ENCODE data around the gene TBC1D1. TPM values are rescaled to one million over a fixed set of nuclear protein-coding genes. Genes with fewer than 3 reads are reported as not detected.
"Not testable (repeated sequence)": the region's sequence is repeated elsewhere in the genome, so short reads cannot be mapped to it uniquely, and the experiment has no call there.

Gene TBC1D1
- total RNA-seq, 3 donors from 2014 or later (not counting 1 experiment from before 2014, with no cell fraction given) = 59.2 to 78.6 (median 68.5) TPM

DNA sequence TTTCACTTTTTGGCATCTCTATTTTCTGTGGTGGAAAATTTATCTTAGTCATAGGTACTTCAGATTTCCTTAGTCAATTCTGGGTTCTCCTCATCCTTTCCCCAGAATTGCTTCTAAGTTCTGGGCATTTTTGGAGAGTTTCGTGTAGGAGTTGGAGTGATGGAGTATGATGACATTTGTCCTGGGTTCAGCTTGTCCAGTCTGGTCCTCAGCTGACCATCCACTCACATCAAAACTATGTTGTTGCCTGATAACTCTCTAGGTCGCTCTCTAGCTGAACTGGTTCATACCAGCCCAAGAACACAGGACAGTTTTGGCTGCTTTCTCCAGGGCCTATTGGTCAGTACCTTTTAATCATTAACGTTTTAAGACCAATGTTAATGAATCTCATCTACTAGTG is 82.6 kb downstream of the TBC1D1 start:
- H3K9me3 ChIP-seq (ENCODE audit: control insufficient read depth, insufficient read depth, low read length) = no peaks in the 10 kb centered on the region
- TF ChIP-seq, protein P1, sequence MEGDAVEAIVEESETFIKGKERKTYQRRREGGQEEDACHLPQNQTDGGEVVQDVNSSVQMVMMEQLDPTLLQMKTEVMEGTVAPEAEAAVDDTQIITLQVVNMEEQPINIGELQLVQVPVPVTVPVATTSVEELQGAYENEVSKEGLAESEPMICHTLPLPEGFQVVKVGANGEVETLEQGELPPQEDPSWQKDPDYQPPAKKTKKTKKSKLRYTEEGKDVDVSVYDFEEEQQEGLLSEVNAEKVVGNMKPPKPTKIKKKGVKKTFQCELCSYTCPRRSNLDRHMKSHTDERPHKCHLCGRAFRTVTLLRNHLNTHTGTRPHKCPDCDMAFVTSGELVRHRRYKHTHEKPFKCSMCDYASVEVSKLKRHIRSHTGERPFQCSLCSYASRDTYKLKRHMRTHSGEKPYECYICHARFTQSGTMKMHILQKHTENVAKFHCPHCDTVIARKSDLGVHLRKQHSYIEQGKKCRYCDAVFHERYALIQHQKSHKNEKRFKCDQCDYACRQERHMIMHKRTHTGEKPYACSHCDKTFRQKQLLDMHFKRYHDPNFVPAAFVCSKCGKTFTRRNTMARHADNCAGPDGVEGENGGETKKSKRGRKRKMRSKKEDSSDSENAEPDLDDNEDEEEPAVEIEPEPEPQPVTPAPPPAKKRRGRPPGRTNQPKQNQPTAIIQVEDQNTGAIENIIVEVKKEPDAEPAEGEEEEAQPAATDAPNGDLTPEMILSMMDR (IDR thresholded peaks at IDR 0.05) = no peak
- Mint-ChIP-seq H3K4me1 (peaks cover 16 to 26% of the 10 kb centered on the region in 2 donors), H3K27me3 (ENCODE audit: low read depth in 2 of 2) (no peaks in the 10 kb centered on the region), H3K9me3 (no peaks in the 10 kb centered on the region), H3K4me3 (no peak overlapping the region), H3K27ac (no peak overlapping the region), H3K36me3 (no peaks in the 10 kb centered on the region)
- no peak for DNase-seq
- ATAC-seq = no peak
- H3K4me3 ChIP-seq (ENCODE audit: low read length) = no peak overlapping the region
- H3K27ac ChIP-seq (ENCODE audit: low read length) = no peak overlapping the region
- intact Hi-C loops (cut with micrococcal nuclease) = loop anchor here (10.0 kb wide), 1 partner anchor 279 kb away; no protein-coding TSS in a partner anchor
- H3K27me3 ChIP-seq (ENCODE audit: control insufficient read depth, insufficient read depth, low read length) = no peaks in the 10 kb centered on the region
- H3K4me1 ChIP-seq (ENCODE audit: control insufficient read depth, insufficient read depth, low read length) = peaks cover 11% of the 10 kb centered on the region
- no peaks in the 10 kb centered on the region for H3K36me3 ChIP-seq (ENCODE audit: control insufficient read depth, insufficient read depth, low read length)
- WGBS (ENCODE audit: insufficient coverage) = 91% methylated on average over 2 of the region's 3 CpGs

GRCh38 chr4:37975321-37975822 is 84.5 kb downstream of the TBC1D1 start:
- H3K27me3 ChIP-seq (ENCODE audit: control insufficient read depth, insufficient read depth, low read length); ATAC-seq; H3K4me3 ChIP-seq (ENCODE audit: low read length); H3K27ac ChIP-seq (ENCODE audit: low read length); DNase-seq; H3K9me3 ChIP-seq (ENCODE audit: control insufficient read depth, insufficient read depth, low read length); H3K36me3 ChIP-seq (ENCODE audit: control insufficient read depth, insufficient read depth, low read length); H3K9me3 Mint-ChIP-seq; H3K27me3 Mint-ChIP-seq (ENCODE audit: low read depth in 2 of 2); H3K36me3 Mint-ChIP-seq: not testable (repeated sequence)
- H3K27ac Mint-ChIP-seq = peak overlapping the region; percentile 8 to 75
- H3K4me1 Mint-ChIP-seq = peaks cover 16 to 30% of the 10 kb centered on the region in 2 donors
- intact Hi-C loops (cut with micrococcal nuclease) = loop anchor here (10.0 kb wide), 1 partner anchor 281 kb away; no protein-coding TSS in a partner anchor
- 93% methylated on average over 10 of the region's 13 CpGs for WGBS (ENCODE audit: insufficient coverage)
- peak overlapping the region; percentile 35 for H3K4me3 Mint-ChIP-seq
- H3K4me1 ChIP-seq (ENCODE audit: control insufficient read depth, insufficient read depth, low read length) = peaks cover 14% of the 10 kb centered on the region

DNA sequence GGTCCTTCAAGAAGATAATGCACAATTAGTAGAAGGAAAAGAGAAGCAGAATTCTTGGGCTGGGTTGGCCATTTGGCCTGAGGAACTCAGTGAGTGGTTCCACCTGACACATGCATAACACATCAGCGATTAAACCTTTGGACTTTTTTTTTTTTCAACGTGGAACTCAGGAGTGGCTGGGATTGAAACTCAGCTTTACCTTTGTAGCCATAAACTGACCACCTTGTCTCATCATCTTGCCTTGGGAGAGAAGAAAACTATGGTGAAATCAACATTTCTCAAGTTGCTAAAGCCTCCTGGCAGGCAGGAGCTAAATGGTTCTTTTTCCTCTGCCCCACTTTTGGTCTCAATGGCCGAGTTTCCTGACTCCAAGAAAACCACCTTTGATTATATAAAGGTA is 85.6 kb downstream of the TBC1D1 start:
- Mint-ChIP-seq H3K9me3 (no peaks in the 10 kb centered on the region), H3K27me3 (ENCODE audit: low read depth in 2 of 2) (no peaks in the 10 kb centered on the region), H3K4me1 (peaks cover 10 to 27% of the 10 kb centered on the region in 2 donors), H3K4me3 (peak overlapping the region; percentile 78), H3K27ac (peak overlapping the region; percentile 73 to 75), H3K36me3 (no peaks in the 10 kb centered on the region)
- TF ChIP-seq, protein P1 (IDR thresholded peaks at IDR 0.05) = no peak
- intact Hi-C loops (cut with micrococcal nuclease) = loop anchor here (10.0 kb wide), 1 partner anchor 282 kb away; no protein-coding TSS in a partner anchor
- Histone ChIP-seq H3K4me1 (ENCODE audit: control insufficient read depth, insufficient read depth, low read length) (peaks cover 17% of the 10 kb centered on the region), H3K36me3 (ENCODE audit: control insufficient read depth, insufficient read depth, low read length) (no peaks in the 10 kb centered on the region), H3K4me3 (ENCODE audit: low read length) (peak overlapping the region; percentile 38), H3K9me3 (ENCODE audit: control insufficient read depth, insufficient read depth, low read length) (no peaks in the 10 kb centered on the region), H3K27ac (ENCODE audit: low read length) (peak overlapping the region; percentile 67), H3K27me3 (ENCODE audit: control insufficient read depth, insufficient read depth, low read length) (no peaks in the 10 kb centered on the region)
- DNase-seq (no peak), ATAC-seq (no peak)
- 60% methylated on average over 2 of the region's 3 CpGs for WGBS (ENCODE audit: insufficient coverage)

DNA sequence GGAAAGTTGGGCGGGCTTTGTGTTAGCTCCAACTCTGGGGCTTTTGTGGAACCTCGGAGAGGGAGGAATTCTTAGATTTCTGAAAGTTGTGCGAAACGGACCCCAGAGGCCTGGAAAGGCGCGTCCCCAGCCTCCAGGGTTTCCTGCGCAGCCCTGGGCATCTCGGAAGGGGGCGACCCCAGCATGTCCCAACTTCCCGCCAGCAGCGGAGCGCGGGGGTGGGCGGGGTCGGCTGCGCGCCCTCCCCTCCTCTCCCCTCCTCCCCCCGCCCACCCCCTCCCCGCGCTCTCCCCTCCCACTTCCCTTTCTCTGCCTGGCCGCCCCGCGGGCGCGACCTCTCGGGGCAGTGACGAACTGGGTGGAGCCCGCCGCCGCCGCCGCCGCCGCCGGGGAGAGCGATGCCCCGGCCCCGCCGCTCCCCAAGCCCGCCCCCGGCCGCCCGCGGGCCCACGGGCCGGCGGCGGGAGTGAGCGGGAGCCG is 86.1 kb downstream of the TBC1D1 start:
- H3K27me3 ChIP-seq (ENCODE audit: control insufficient read depth, insufficient read depth, low read length) = no peaks in the 10 kb centered on the region
- WGBS (ENCODE audit: insufficient coverage) = under 1% methylated on average over 42 of the region's 50 CpGs
- H3K9me3 ChIP-seq (ENCODE audit: control insufficient read depth, insufficient read depth, low read length) = no peaks in the 10 kb centered on the region
- no peaks in the 10 kb centered on the region for H3K36me3 ChIP-seq (ENCODE audit: control insufficient read depth, insufficient read depth, low read length)
- Mint-ChIP-seq H3K4me1 (peaks cover 16 to 33% of the 10 kb centered on the region in 2 donors), H3K36me3 (no peaks in the 10 kb centered on the region), H3K27me3 (ENCODE audit: low read depth in 2 of 2) (no peaks in the 10 kb centered on the region), H3K9me3 (no peaks in the 10 kb centered on the region), H3K4me3 (peak overlapping the region; percentile 92), H3K27ac (peak overlapping the region; percentile 73 to 75)
- H3K4me3 ChIP-seq (ENCODE audit: low read length) = peak overlapping the region; percentile 38
- TF ChIP-seq, protein P1 (IDR thresholded peaks at IDR 0.05) = no peak
- ATAC-seq = peak; percentile 80 to 92 (median 85)
- H3K27ac ChIP-seq (ENCODE audit: low read length) = peak overlapping the region; percentile 81
- intact Hi-C loops (cut with micrococcal nuclease) = loop anchor here (1.0 to 10.0 kb wide), 2 partner anchors 85 to 282 kb away; no protein-coding TSS in a partner anchor
- DNase-seq = peak; percentile 68 to 88
- H3K4me1 ChIP-seq (ENCODE audit: control insufficient read depth, insufficient read depth, low read length) = peaks cover 20% of the 10 kb centered on the region
